GM18858 (cell line): Measurements from ENCODE around the gene WDFY4.

ENCODE experiments used
- ATAC-seq: cut with Tn5 transposase; IDR thresholded peaks from one replicate; pipeline ENCODE4 v1.9.1; 2021; ENCODE audit not compliant: unreplicated experiment

Gene WDFY4

DNA sequence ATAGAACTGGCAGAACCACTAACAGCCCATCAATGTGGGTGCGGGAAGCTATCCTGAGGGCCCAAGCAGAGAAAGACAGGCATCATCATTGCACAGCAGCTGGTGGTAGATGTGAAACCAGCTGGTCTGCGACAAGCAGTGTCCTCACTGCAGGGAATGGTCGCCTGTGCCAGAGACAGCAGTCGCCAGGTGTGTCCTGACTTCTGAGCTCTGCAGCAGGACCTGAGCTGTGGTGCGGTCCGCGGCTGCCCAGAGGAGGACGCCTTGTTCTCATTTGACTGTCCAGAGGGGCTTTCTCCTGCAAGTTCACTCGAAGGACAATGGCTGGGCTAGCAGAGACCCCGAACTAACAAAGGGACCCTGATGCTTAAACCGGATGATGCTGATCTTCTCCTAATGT is 157.6 kb downstream of the WDFY4 start:
- ATAC-seq = no peak

DNA sequence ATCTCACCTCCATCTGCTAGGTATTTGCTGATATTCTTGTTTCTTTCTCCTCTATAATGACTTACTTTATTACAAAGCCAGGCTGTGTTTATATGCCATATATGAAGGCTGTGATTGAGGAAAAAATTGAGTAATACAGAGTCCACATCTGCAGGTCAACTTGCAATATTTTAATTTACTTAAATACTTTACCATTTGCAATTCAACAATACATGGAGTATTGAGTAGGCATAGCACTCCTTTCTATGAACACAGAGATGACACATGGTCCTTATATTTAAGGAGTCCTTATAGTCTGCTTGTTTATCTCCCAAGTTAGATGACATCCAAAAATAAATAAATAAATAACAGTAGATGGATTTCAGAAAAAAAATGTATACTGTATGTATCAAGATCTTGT is 158.5 kb downstream of the WDFY4 start:
- no peak for ATAC-seq

DNA sequence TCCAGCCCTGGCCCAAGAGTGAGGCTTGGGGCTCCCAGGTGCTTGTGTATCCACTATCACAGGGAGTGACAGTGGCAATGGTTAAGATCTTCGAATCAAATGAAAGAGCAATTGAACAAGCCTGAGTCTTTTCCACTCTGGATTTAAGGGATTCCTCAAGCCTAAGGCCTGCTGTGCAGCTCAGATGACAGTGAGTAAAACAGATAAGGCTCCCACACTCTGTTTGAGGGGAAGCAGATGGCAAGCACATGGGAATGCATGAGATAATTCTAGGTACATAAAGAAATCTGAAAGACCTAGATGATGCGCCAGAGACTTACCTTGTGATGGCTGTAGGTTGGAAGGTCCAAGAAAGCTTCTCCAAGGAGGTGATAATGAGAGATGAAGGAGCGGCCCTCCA is 159.9 kb downstream of the WDFY4 start:
- ATAC-seq = no peak

DNA sequence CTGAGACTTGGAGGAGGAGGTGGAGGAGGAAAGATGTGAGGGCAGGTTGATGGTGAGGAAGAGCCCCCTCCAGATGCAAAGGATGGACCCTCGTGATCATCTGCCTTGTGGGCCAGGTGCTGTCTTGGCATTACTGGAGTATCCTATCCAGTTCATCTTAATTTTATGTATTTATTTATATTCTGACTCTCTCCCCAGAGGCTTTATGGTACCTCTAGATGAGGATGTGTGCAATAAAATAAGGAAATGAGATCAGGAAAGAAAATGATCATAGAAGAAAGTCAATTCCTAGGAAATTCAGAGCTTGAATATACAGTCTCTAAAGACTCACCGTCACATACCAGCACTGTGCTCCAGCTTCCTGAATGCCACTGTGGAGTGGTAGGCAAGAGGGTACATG is 160.8 kb downstream of the WDFY4 start:
- no peak for ATAC-seq

DNA sequence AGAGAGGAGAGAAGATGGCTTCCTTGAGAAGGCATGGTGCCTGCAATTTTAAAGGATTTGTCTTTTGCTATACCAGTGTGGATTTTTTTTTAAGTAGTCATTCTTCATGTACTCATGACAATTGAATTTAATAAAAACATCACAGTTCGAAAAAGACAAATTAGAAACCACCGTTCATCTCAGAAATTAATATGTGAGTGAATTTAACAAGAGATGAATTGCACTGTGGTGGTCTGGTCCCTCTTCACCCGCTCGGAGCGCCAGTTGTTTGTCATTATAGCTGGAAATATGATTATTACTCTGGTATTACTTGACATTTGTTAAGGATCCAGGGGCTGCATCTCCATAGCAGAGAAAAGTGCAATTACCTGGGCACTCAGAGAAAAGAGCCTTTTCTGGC is 163.0 kb downstream of the WDFY4 start:
- no peak for ATAC-seq

DNA sequence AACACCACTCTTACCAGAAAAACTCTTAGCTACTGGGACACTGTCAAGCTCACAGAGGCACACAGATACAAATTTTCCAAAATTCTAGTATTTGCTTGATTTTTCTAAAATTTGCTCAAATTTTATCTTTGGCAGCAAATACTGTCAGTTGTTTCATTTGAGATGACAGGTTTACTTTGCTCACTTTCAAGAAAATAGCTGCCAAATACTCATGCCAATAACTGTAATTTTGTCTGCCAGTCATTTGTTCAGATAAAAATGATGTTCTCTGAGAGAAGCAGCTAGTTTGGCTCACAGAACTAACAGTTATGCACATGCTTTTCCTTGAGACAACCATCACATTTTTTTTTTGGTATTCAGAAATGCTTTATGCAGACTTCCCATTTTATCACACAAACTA is 172.2 kb downstream of the WDFY4 start:
- no peak for ATAC-seq

DNA sequence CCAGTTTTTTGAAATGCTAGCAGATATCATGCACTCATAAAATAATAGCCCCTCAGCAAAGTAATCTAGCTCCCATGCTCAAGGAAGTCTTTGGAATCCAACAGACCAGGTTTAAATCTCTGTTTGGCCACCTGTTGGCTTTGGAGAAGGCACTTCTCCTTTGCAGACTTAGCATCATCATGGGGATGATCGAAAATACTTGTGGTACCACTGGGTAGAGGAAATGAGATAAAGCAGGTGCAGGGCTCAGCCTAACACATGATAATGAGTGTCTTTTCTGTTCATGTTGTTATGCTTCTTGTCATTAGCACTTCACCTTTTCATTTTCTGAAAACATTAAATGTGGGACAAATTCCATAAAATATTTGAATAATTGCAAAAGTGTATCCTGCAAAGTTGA is 187.6 kb downstream of the WDFY4 start:
- no peak for ATAC-seq

DNA sequence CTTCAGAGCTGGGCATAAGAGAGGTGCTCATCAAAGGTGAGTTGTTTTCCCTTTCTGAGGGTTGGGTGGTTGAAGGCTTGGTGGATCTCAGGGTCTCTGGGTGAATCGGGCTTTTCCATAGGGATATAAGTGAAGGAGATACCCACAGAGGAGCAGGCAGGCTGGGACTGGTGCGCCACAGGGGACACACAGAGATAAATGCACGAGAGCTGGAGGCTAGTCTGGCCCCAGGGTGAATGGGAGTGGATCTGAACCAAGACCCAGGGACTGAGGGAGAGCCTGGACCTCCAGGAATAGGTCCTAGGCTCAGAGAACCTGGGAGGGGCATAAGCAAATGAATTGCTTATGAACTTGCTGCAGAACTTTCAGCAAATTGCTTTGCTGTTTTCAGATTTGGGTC is 193.4 kb downstream of the WDFY4 start:
- no peak for ATAC-seq

DNA sequence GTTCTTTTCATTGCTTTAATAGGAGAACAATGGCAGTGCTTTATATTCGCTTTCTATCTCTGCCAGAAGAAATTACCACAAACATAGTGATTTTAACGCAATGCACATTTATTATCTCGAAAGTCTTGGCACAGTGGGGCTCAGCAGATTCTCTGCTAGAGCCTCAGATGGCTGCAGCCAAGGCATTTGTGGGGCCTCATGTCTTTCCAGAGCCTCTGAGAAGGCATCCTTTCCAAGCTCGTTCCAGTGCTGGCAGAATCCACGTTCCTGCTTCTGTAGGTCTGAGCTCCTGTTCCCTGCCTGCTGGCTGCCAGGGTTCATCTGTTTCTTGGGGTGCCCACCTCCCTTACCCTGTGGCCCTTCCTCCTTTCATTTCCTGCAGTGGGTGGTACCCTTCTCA is 194.8 kb downstream of the WDFY4 start:
- no peak for ATAC-seq

DNA sequence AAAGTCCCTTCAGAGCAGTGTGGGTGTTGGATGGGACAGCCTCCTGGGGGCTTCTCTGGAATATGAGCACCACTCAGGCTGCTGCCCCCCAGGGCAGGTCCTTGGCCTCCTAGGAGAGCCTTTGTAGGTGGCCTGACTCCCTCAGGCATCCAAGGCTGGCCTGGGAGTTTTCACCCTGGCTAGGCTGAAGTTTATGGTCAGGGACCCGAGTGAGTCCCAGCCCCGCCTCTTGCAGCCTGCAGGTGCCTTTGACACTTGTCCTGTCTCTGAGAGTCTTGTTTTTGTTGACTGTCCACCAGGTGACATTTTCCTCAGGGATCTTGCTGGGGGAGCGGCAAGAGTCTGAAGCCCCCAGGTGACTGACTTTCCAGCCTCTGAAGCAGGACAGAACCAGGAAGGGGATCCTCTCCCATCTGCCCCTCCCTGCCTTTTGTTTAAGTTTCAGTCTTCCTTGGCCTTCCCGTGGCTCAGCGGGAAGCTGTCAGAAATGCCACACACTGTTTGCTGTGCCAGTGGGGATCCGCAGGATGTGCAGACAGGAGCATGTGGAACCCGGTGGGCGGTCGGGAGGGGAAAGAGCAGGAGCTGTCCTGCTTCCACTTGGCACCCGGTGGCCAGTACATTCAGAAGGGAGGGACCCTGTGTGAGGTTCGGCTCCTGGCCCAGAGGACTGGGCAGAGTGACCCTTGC is 195.5 kb downstream of the WDFY4 start:
- no peak for ATAC-seq

DNA sequence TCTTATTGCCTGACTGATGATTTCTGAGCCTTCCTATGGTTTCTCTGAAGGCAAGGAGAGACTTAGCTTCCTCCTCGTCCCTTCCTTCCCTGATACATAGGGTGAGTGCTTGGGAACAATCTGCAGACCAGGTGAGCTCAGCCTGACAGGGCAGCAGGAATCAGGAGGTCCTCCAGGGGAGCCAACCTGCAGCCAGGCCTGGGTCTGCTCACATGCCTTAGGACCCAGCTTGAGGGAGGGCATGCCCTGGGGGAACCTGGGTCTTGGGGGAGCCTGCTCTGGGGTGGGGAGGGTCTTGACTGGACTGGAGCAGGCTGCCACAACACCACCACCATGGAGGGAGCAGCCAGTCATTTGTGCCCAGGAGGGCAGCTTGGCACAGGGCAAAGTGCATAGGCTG is 197.3 kb downstream of the WDFY4 start:
- ATAC-seq = no peak

DNA sequence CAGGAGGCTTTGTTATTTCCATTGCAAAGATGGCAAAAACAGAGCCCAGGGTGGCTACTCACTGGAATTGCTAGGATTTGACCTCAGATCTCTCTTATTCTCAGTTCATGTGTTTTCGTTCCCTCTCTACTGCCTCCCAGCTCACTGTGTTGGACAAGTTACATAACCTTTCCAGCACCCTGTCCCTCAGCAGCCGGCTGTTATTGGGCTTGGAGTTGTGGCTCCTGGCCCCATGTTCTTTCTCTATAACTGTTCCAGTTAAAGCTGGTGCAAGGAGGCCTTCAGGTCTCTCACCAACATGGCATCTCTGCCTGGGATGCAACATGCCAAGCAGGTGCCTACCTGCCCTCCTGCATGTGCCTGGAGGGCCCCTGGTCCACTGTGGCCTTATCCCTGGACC is 198.2 kb downstream of the WDFY4 start:
- ATAC-seq = no peak

DNA sequence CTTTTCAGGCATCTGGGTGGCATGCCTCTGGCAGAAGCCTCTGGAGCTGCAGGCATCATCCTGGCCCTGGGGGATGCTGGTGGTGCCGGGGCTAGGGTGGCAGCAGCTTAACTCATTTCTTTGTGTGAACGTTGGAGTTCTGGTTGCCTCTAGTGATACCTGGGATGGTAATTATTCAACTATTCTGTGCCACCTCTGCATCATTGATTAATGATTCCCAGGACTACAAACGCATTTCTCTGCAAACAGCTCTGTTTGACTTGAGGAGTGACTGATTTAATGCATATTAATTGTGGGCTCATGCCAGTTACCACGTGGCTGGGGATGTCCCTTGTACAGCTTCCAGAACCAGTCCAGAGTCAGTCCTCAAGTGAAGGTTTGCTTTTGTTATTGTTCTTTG is 199.0 kb downstream of the WDFY4 start:
- ATAC-seq = no peak

DNA sequence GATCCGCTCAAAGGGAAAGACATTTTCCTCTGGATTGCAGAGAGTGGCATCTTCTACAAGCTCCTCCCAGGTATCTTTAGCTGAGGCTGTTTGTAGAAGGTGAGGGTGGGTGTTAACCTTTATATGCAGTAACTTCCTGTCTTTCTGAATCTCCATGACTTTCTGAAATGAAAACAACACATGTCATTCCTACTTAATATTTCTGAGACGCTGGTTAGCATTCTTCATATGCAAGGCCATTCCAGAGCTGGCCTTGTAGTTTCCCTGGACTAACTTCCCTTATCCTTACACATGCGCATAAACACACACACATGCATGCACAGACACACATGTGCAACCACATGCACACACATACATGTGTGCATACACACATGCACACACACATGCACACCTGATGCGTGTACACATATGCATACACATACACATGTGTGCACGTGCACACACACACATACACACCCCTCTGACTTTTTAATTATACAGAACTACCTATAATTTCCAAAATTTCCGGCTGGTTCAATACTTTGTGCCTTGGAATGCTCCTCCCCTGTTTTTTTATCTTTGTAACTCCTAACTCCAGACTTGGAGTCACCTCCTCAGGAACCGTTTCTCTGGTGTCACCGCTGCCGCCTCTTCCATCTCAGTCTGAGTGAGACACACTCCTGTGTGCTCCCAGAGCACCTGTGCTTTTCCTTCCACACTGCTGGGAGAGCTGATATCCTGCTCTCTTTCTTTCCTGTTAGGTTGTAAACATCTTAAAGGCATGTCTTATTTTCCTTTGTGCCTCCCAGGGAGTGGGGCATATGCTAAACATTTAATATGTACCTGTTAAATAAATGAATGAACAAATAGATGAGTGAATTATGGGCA is 199.7 kb downstream of the WDFY4 start:
- ATAC-seq = no peak

DNA sequence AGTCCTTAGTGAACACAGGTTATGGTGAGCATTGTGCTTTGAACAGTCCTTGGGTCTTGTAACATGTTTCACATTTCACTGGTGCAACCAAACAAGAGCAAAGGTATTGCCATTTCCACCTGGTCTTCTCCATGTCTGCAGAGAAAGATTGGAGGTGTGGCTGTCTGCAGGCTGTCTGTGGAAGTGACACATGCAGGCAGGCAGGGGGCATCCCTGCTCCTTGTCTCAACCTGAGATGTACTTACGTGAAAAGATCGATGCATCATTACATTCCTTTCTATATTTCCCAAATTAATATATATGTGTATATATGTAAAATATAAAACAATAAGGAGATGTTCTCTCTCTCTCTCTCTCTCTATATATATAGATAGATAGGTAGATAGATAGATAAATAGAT is 200.7 kb downstream of the WDFY4 start:
- ATAC-seq = no peak

DNA sequence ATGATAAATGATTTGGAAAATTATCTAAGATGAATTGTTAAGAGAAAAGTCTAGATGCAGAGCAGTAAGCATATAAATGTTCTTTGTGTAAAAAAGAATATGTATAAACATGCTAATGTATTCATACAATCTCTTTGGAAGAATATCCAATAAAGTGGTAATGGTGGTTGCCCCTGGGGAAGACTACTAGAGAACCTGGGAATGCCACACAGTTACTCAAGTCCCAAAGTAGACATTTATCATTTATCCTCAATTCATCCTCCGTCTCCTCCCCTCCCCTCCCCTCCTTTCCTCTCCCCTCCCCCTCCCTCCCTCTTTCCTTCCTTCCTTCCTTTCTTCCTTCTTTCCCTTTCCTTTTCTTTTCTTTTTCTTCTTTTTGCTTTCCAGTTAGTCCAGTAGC is 203.3 kb downstream of the WDFY4 start:
- ATAC-seq = no peak

DNA sequence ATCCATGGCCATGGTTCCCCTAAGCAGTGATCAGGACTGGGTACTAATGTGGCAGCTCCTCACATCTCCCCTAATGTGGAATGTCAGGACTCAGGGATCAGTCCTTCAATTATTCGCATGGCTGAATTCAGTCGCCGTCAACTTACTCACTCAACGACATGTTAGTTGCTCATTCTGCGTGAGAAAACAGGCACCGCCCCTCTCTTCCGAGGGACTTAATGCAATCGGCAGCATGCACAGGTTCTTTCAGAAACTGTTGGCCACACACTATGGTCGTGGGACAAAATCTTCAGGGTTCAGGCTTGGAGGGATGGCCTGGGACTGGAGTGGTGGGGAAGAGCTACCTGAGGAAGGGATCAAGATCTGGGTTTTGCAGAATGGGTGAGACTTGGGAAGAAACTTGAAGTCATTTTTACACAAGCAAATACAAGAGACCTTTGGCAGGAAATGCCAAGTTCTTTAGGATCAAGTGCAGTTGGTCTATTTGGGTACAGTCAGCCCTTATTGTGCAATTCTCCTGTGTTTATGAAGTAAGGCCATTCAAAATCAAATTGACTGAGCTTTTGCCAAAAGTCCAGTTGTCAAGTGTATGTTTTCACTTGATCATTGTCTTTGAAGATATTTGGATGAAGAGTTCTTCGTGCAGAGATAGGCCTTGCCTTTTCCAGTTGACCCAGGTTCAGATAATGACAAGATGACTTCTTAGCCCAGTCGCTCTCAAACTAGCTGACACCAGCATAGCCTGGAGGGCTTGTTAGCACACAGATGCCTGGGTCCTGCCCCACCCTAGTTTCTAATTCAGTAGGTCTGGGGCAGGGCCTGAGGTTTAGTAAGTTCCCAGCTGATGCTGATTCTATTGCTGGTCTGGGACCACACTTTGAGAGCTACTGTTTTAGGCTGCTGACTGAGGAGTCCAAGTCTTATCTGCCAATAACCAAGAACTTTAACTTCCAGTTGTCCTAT is 206.5 kb downstream of the WDFY4 start:
- ATAC-seq = no peak

DNA sequence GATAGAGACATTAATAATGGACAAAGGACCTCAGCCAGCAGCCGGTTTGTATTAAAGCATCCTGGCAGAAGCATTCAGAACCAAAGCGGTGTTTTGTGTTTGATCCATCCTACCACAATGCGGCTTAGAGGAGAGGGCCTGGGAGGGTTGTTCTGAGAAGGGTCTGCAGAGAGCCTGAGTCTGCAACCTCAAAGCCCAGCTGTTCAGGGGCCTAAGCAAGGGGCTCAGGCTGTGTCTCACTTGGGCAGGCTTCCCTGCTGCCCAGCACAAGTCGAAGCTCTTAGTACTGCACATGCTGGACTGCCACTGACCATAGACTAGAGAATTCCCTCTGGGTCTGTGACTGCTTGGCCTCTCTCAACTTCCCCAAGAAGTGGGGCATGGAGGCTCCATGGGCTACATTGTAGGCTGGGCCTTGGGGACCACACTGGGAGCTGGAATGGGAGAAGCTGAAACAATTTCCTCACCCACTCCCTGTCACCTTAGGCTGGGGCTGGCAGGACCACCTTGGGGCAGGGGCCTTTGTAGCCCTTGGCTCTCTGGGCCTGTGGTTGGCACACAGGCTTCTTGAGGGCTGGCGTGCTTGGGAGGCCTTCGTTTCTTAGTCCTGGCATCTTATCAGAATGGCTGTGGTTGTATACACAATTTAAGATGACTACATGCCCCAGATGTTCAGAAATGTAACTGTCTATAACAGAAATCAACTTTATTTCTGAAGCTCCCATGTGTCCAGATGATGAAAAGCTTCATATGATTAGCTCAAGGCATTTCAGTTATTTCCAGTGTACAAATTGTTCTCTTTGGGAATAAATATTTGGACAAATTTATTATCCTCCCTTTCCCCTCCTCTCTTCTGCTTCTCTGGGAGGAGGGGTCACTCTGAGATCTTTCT is 210.5 kb downstream of the WDFY4 start:
- no peak for ATAC-seq

DNA sequence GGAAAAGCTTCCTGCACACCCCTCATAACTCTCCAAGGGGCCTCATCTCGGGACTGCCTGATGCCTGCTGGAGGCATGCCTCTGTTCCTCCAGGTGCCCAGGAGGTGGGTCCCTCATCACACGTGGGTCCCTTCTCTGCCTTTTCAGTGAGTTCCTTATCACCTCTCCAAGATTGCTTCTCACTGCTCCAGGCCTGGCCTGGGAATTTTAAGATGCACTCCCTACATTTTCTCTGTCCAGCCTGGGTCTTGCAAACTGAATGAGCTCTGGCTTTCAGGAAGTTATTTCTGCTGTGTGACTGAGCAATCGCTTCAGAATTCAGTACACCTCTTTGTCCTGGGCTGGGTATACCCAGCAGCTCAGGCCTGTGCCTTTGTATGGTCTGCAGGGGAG is 211.1 kb downstream of the WDFY4 start:
- no peak for ATAC-seq

DNA sequence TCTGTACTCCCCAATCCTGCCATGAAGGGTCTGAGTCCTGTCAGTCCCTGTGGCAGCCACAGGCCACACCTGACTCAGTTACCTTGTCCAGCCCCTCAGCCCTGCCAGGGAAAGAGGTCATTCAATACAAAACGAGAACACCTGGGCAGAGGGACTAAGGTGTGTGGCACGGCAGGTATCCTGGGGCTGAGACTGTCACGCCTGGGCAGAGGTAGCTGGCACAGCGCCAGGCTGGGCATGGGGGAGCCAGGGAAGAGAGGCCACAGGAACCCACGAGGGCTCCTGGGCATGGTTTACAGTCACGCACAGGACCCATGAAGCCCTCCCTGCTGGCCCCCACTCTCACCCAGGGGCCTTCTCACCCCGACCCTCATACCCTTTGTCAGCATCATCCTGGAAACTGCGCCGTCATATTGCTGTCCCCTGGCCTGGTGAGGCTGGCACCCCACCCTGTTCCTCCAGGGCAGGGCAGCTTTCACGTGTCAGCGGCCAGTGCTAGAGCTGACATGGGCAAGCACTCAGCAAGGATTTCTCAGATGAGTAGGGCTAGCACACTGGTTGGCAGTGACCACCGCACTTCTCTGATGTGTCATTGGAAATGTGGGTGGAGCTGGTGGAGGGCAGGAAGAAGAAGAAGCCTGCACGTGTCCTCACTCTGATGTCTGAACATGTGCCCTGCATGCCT is 212.2 kb downstream of the WDFY4 start:
- no peak for ATAC-seq
